ENCODE measurements around the gene SYNPO.

SYNPO gene

DNA sequence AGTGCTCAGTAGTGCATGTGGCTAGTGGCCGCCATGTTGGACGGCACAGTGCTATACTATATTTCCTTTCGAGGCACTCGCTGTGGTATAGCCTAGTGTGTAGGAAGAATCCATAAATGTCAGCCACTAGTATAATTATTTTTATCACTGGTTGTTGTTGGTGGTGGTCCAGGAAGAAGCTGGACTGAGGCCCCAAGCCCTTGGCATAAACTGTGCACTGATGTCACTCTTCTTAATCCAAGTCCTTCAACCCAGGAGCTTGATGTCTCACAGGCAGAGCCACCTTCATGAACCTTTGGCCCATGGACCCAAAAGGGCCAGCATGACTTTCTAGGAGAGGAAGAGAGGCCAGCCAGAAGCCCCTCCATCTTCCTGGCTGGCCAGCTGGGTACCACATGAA lies 32.5 kb upstream of the SYNPO start:
- no peak for DNase-seq (ENCODE audit: low spot score)

DNA sequence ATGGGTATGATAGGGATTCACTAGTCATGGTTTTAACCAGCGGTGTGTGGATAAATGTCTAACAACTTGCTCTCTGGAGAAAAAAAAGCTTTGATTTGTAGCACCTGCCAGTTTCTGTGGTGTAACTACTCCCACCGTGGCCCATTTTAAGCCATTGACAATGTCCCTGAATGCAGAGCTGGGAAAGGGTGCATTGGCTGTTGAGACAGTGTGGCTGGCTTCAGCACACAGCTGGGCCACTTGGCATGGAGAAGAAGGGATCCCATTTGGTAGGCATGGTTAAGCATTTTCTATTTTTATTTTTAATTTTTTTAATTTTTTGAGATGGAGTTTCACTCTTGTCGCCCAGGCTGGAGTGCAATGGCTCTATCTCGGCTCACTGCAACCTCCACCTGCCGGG lies 31.5 kb upstream of the SYNPO start:
- no peak for DNase-seq (ENCODE audit: low spot score)

- no peak for DNase-seq (ENCODE audit: low spot score)
Measured at GRCh38 chr5:150609843-150610584, 30.4 kb upstream of the SYNPO start.

DNA sequence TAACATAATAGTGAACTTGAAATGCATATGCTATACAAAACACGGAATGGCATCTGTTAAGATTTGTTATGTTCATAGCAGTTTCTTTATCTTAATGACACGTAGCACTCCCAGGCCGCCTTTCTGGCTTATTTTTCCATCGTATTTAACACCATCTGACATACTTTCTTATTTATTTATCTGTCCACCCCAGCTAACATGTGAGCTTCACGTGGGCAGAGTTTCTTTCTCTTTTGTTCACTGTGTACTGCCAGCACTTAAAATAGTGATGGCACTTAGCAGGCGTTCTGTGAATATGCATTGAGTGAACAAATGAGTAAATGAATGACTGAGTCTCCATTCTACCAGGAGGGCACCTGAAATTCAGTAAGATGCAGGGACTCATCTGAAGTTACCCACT lies 29.4 kb upstream of the SYNPO start:
- DNase-seq (ENCODE audit: low spot score) = no peak

DNA sequence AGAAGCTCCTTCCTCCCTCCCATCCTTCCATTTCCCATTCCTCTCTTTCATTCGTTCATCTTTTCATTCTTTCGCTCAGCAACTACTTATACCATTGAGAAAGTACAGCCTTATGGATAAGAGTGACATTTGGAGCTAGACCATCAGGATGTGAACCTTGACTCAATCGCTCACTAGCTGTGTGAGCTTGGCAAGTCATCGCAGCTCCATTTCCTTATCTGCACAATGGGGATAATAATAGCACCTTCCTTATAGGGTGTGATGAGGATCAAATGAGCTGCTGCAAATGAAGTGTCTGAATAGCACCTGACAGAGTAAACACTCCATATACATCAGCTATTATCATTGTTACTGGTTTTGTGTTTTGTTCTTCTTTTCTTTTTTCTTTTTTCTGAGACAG lies 28.1 kb upstream of the SYNPO start:
- no peak for DNase-seq (ENCODE audit: low spot score)

- no peak for DNase-seq (ENCODE audit: low spot score)
Measured at GRCh38 chr5:150612905-150613670, 27.4 kb upstream of the SYNPO start.

GRCh38 chr5:150613991-150614660 lies 26.3 kb upstream of the SYNPO start:
- DNase-seq (ENCODE audit: low spot score) = no peak

- DNase-seq (ENCODE audit: low spot score) = no peak
Measured at GRCh38 chr5:150614661-150615060, 25.8 kb upstream of the SYNPO start.

- DNase-seq (ENCODE audit: low spot score) = peak; percentile 71
Measured at GRCh38 chr5:150615141-150615699, 25.2 kb upstream of the SYNPO start.

- no peak for DNase-seq (ENCODE audit: low spot score)
Measured at GRCh38 chr5:150616024-150616470, 24.4 kb upstream of the SYNPO start.

DNA sequence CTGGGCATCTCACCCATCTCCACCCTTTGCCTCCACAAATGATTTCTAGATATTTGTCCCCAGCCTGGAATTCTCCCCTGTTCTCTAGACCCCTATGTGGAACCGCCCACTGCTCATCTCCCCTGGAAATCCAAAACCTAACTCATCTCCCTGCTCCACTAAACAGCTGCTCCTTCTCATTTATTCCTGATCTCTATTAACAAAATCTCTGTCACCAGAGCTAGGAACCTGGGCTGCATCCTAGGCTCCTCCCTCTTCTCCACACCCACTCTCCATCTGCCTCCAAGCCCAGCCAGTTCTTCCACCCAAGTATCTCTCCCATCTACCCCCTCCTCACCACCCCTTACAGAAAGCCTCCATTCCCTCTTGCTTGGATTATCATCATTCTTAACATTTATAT lies 24.0 kb upstream of the SYNPO start:
- DNase-seq (ENCODE audit: low spot score) = no peak

DNA sequence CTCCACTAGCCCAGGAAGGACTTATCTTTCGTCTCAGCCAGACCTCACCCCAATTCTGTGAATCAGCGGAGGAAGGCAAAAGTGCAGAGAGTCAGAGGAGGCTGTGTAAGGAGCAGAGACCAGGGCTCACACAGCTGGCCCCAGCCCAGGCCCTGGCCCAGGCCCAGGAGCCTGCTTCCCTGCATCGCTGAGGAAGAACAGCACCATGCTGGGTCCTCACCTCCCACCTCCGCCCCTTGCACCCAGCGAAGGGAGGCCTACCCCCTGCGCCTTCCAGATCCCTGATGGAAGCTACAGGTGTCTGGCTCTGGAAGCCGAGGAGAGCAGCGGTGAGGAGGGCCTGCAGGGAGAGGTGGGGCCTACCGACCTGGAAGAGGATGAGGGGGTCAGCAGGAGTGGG lies 22.3 kb upstream of the SYNPO start:
- no peak for DNase-seq (ENCODE audit: low spot score)

DNA sequence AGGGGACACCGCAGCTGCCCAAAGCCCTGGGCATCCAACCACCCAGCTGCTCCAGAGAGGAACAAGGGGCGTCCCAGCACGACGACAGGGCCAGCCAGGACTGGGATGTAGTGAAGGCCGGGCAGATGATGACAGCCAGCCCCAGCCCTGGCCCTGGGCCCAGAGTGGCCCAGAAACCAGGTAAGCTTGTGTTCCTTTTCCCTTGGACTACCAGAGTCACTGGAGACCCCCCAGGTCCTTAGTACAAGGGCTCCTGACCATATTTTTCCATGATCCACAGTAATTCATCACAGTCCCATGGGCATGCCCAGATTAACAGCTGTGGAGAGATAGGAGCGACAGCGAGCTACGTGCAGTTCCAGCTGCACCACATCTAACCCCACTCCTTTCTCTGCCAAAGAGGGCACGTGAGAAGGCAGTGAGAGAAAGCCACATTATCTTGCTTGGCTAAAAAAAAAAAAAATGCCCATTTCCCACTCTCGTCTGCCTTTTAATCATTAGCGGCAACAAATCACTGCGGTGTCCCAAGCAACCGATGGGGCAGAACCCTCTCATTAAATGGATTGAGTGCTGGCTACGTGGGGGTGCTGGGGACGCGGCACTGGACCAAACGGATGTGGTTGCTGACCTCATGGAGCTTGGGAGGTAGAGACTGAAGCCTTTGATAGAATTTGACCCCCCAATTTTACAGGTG lies 21.7 kb upstream of the SYNPO start:
- peak; percentile 45 for DNase-seq (ENCODE audit: low spot score)

DNA sequence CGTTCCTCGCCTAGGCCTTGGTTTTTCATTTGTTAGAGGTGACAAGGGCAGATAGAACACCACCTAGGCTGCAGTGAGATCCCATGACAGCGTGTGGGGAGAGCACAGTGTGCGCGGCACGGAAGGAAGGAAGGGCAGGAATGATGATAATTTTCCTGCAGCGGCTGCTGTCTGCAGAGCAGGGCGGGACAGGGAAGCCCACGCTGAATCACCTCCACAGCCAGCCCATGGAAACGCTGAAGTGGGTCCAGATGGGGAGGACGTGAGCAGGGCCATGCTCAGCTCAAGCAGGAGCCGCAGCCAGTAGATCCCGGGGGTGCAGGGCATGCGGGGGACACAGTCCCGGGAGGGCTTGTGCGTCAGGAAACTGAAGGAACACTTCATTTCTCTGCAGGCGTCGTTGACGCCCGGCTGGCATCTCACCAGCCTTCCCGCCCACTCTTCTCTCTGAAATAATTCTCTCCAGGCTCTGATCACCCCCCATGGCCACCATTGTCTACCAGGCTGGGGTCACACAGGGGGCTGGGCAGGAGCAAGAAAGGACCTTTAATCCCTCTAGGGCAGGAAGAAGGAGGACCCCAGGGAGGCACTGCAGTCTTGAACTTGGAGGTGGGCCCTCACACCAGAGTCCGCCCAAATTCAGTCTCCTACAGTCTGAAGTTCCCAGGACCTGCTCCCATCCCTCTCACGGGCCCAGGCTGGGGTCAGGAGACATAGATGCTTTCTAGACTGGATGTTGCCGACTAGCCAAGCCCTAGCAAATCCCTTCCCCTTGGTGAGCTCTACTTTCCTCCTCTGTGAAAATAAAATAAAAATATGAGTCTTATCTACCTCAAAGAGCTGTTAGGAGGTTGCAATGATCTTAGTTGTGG lies 20.9 kb upstream of the SYNPO start:
- DNase-seq (ENCODE audit: low spot score) = peak; percentile 88

DNA sequence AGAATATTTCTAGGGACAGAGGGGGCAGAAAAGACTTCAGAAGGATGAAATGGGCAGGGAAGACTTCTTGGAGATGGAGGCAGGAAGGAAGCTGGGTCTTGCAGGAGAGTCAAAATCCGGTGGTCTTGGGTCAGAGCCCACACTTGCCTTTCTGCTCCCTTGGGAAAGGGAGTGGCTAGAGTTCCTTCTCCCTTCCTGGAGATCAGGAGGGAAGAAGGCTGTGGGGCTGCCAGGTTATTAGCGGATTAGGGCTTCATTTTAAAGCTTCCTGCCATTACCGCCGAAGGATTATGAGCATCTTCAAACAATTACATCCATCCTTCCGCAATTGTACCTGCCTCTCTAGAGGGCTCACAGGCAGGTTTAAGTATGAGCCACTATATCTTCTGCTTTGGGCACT lies 19.2 kb upstream of the SYNPO start:
- no peak for DNase-seq (ENCODE audit: low spot score)

- no peak for DNase-seq (ENCODE audit: low spot score)
Measured at GRCh38 chr5:150622157-150622556, 18.3 kb upstream of the SYNPO start.

DNA sequence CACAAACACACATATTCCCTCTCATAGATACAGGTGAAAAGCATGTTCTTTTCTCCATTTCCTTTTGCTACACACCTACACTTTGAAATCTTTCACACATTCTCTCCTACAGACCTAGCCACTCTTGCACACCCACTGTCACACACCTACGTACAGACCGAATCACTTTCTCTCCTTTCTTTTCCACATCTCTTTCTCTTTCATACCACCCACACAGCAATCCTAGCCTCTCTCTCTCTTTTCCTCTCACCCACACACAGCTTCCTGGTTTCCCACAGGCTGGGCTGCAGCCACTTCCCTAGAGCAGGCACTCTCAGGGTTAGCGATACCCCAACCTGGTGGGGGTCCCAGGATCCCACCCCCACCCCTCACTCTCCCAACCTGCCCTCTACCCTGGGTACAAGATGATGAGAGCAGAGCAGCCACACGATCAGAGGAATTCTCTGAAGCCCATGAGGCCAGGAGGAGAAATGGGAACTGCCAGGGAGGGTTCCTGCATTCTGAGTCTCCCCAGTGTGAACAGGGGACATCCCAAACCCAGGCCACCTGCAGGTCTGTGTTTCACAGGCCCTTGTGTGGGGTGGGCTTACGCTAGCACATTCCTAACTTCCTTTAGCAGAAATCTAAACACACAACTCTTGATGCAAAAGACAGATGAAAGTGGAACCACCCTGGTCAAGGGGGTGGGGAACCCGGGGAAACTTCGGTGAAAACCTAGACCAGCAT lies 17.1 kb upstream of the SYNPO start:
- DNase-seq (ENCODE audit: low spot score) = no peak

- DNase-seq (ENCODE audit: low spot score) = no peak
Measured at GRCh38 chr5:150623878-150624216, 16.6 kb upstream of the SYNPO start.

DNA sequence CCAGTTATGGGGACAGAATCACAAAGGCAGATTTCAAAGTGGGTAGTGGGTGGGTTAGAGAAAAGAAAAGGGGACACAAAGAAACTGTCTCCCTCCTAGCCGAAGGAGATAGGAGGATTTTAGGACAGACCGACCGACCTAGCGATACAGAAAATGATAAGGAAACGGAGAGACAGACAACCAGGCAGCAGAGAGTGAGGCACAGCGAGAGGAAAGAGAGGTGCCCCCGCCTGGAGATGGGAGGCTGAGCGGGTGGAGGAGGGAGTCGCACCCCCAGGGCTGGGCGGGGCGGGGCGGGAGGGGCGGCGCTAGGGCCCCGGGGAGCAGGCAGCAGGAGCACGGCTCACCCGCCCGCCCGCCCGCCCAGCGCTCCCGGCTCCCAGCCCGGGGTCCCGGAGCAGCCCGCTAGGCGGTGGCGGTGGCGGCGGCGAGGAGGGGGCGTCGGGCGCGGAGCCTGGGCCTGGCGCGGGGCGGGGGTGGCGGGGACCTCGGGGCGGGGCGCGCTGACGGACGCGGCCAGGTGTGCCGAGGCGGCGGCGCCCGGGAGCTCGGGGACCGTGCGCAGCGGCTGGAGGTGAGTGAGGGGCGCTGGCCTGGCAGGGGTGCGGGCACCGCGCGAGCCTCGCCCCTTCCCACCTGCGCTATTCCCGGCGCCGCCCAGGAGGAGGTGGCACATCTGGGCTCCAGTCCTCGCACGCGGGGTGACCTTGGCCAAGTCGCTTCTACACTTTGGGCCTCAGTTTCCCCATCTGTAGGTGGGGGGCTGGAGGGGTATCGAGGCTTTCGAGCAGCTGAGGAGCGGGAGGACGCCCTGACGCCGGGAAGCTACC lies 15.9 kb upstream of the SYNPO start:
- peak; percentile 68 for DNase-seq (ENCODE audit: low spot score)

DNA sequence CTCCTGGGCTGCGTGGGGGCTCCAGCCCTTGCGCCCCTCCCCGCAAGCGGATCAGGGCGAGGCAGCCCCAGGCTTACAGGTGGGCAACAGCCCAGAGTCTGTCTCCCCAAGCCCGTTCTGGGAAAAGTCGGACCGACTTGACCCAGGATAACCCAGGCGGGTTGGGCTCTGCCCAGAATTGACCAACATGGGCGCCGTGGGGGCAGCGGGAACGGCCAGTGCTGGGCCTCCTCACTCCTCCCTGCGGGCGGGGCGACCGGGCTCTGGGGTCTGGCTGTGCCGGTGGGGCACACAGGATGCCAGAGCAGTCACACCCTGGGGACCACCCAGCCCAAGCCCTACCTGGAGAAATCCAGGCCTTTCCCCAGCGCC lies 15.3 kb upstream of the SYNPO start:
- DNase-seq (ENCODE audit: low spot score) = no peak
